ENCODE measurements around the gene SDHA.
"Not testable (repeated sequence)": the region's sequence is repeated elsewhere in the genome, so short reads cannot be mapped to it uniquely, and the experiment has no call there.

SDHA gene

GRCh38 chr5:198516-199196, 19.5 kb upstream of the SDHA start:
- no peak for DNase-seq

- DNase-seq, result no peak
Measured at GRCh38 chr5:199197-199949, 18.7 kb upstream of the SDHA start.

GRCh38 chr5:199950-200645, 18.0 kb upstream of the SDHA start:
- DNase-seq, result no peak

GRCh38 chr5:200985-201384, 17.1 kb upstream of the SDHA start:
- no peak for DNase-seq

- DNase-seq, result no peak
Measured at GRCh38 chr5:201672-202071, 16.4 kb upstream of the SDHA start.

GRCh38 chr5:203246-203930, 14.7 kb upstream of the SDHA start:
- DNase-seq, result no peak

GRCh38 chr5:204001-204400, 14.1 kb upstream of the SDHA start:
- no peak for DNase-seq

- DNase-seq, result no peak
Measured at GRCh38 chr5:204462-204861, 13.7 kb upstream of the SDHA start.

- no peak for DNase-seq
Measured at GRCh38 chr5:204966-205670, 13.0 kb upstream of the SDHA start.

- DNase-seq, result no peak
Measured at GRCh38 chr5:206406-206805, 11.7 kb upstream of the SDHA start.

- no peak for DNase-seq
Measured at GRCh38 chr5:206927-207536, 11.1 kb upstream of the SDHA start.

GRCh38 chr5:207599-207998, 10.5 kb upstream of the SDHA start:
- DNase-seq, result no peak

- no peak for DNase-seq
Measured at GRCh38 chr5:208449-209114, 9.5 kb upstream of the SDHA start.

GRCh38 chr5:213803-214395, 4.2 kb upstream of the SDHA start:
- no peak for DNase-seq

GRCh38 chr5:215256-215655, 2.9 kb upstream of the SDHA start:
- DNase-seq, result not testable (repeated sequence)

- not testable (repeated sequence) for DNase-seq
Measured at GRCh38 chr5:216076-216475, 2.0 kb upstream of the SDHA start.

GRCh38 chr5:218457-219291, 554 bp downstream of the SDHA start:
- peak; percentile 8 to 10 for DNase-seq

GRCh38 chr5:219460-219863, 1.3 kb downstream of the SDHA start:
- no peak for DNase-seq

- no peak for DNase-seq
Measured at GRCh38 chr5:219991-220390, 1.9 kb downstream of the SDHA start.
